ENCODE measurements around the gene C3orf80.

Gene C3orf80

DNA sequence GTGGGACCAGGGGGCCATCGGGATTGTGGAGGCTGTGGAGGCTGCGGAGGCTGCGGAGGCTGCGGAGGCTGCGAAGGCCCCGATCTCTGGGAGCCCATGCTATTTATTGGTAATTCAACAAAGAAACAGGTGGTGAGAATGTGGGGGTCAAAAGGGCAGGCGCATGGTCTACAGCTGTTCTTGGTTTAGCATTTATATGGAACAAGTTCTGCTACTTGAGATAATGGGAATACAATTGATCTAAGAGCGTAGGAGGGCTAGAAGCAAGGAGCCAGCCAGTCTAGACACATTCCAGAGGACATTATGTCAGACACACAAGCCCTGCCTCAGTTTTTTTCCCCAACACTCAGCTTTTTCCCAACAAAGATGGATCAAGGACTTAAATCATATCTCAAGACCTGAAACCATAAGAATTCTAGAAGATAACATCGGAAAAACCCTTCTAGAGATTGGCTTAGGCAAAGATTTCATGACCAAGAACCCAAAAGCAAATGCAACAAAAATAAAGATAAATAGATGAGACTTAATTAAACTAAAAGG, 20.1 kb downstream of the C3orf80 start:
- TF ChIP-seq GATA3 (IDR thresholded peaks at IDR 0.05; ENCODE audit: low read depth, low read length) = no peak
- no peak for TF ChIP-seq GATA2 (IDR thresholded peaks at IDR 0.05; ENCODE audit: low read depth, low read length)

DNA sequence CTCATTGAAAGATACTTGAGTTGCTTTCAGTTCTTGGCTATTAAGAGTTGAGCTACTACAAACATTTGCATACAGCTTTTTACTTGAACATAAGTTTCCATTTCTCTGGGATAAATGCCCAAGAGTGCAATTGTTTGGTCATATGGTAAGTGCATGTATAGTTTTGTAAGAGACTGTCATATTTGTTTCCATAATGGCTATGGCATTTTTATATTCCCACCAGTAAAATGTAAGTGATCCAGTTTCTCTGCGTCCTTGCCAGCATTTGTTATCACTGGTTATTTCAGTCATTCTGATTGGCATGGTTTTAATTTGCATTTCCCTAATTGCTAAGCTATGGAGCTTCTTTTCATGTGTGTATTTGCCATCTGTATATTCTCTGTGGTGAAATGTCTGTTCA, 22.5 kb downstream of the C3orf80 start:
- TF ChIP-seq GATA2 (IDR thresholded peaks at IDR 0.05; ENCODE audit: low read depth, low read length) = no peak
- no peak for TF ChIP-seq GATA3 (IDR thresholded peaks at IDR 0.05; ENCODE audit: low read depth, low read length)

DNA sequence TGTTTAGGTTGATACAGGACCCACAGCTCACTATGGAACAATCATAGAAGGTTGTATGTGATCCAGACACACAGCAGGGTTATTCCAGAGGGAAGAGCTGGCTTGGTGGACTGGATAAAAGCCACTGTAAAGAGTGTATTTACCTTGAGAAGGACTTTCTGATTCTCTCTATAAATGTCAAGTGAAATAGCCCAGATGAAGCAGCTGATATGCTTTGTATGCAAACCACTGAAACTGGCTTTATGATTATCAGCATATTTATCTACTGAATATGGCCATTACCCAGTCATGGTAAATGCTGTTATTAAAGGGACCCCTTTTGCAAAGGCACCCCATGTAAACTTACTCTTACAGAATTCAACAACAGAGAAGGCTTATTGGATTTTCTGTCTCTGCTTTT, 28.1 kb downstream of the C3orf80 start:
- TF ChIP-seq GATA2 (IDR thresholded peaks at IDR 0.05; ENCODE audit: low read depth, low read length) (no peak), GATA3 (IDR thresholded peaks at IDR 0.05; ENCODE audit: low read depth, low read length) (no peak)

DNA sequence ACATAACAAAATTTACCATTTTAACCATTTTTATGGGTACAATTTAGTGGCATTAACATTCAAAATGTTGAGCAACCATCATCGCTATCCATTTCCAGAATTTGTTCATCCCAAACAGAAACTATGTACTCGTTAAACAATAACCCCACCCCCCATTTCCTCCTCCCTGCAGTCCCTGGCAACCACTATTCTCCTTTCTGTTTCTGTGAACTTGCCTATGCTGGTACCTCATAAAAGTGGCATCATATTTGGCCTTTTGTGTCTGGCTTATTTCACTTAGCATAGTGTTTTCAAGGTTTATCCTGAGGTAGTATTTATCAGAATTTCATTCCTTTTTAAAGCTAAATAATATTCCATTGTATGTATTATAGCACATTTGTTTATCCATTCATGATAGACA, 32.4 kb downstream of the C3orf80 start:
- TF ChIP-seq GATA3 (IDR thresholded peaks at IDR 0.05; ENCODE audit: low read depth, low read length) (no peak), GATA2 (IDR thresholded peaks at IDR 0.05; ENCODE audit: low read depth, low read length) (no peak)

DNA sequence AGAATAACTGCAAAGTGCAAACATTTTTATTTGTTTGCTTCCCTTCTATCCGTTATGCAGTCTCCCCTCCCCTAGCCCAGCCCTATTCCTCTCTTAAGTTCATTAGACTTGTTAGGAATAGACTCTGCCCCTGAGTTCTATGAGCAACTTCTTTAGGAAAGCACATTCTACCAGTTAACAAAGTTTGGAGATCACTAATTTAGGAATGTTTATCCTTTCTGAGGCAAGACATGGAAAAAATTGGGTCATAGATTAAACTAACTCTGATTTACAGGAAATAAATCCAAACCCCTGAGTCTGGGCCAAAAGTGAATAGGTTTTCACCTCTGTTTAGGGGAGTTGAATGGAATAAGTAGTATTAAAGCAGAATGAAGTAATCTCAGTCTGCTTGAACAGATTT, 34.4 kb downstream of the C3orf80 start:
- TF ChIP-seq GATA3 (IDR thresholded peaks at IDR 0.05; ENCODE audit: low read depth, low read length) (no peak), GATA2 (IDR thresholded peaks at IDR 0.05; ENCODE audit: low read depth, low read length) (no peak)

DNA sequence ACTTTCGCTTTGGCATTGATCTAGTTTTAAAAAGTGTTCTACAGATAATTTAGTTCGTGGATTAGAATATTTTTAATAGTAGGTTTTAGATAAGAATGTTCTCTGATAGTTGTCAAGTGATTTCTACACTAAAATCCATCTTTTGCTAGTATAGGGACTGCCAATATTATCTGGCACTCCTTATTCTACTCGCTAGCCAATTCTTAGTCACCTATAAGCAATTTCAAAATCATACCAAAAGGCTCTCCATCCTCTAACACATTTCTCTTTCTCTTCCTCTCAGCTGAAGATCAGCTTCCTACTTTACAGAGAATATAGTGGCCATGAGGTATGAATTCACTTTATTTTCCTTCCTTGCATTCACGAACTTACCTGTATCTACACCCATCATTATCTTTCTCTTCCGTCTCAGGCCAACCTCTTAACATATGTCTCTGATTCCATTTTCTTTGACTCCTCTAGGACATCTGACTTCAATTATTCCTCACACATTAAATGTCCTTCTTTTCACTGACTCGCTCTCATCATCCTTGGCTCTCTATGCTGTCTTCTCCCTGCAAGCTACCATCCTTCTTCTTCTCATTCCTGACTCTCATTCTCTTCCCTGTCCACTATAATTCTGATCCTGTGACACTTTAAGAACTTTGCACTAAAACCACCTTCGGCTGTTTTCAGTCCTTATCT, 35.5 kb downstream of the C3orf80 start:
- TF ChIP-seq GATA3 (IDR thresholded peaks at IDR 0.05; ENCODE audit: low read depth, low read length) (no peak), GATA2 (IDR thresholded peaks at IDR 0.05; ENCODE audit: low read depth, low read length) (no peak)

DNA sequence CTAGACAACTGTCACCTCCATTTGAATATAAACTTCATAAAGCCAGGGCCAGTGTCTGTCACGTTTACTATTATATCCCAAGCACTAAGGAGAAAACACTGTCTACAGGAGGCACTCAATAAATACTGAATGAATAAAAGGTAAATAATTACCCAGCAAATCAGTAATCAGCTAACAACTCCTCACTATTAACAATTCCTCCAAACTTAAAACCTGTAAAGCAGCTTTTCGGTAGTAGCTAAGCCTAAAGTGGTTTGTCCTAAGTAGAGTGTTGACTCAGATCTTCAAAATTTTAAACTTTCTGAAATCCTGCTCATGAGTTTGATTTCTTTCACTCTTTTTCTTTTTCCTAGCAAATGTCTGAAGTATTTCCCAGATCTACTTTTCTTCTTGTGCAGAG, 39.9 kb downstream of the C3orf80 start:
- no peak for TF ChIP-seq GATA3 (IDR thresholded peaks at IDR 0.05; ENCODE audit: low read depth, low read length)

Data from SH-SY5Y (cell line).